Right lobe of liver (tissue), 6 donors: ENCODE results near the gene TTF1. TPM values are rescaled to one million over a fixed set of nuclear protein-coding genes. Genes with fewer than 3 reads are reported as not detected.

Source experiments
- ATAC-seq, 4 donors: fragments of 200-7000 bp; cut with Tn5 transposase; one replicate each; pipeline ENCODE4 v1.9.1; 2020; ENCODE audit warnings: mild to moderate bottlenecking in 4 of 4, moderate library complexity in 4 of 4
- DNase-seq, 3 donors: peaks; one replicate each; pipeline ENCODE4 v3.0.0-alpha.2; 2020
- H3K27ac ChIP-seq, 3 donors: fragments of 200-600 bp; one replicate each; pipeline ENCODE4 v1.8.0; 2022
- H3K27me3 ChIP-seq, 2 donors: fragments of 200-600 bp; one replicate each; pipeline ENCODE4 v1.8.0; 2022
- H3K36me3 ChIP-seq, 4 donors: fragments of 200-600 bp; sonication (generic) in 1 of 4; one replicate each; pipeline versions ENCODE4 v1.5.1 to v1.8.0; 2017 to 2022; ENCODE audit warnings: control low read depth in 1 of 4
- H3K4me1 ChIP-seq, 4 donors: fragments of 200-600 bp; sonication (generic) in 1 of 4; one replicate each; pipeline versions ENCODE4 v1.5.1 to v1.8.0; 2017 to 2022; ENCODE audit warnings: control low read depth in 1 of 4
- H3K4me3 ChIP-seq, 3 donors: fragments of 200-600 bp; one replicate each; pipeline ENCODE4 v1.8.0; 2022
- H3K9me3 ChIP-seq, 4 donors: fragments of 200-600 bp; sonication (generic) in 1 of 4; one replicate each; pipeline versions ENCODE4 v1.5.1 to v1.8.0; 2017 to 2022; ENCODE audit warnings: control low read depth in 1 of 4
- CTCF ChIP-seq, 4 donors: fragments of 200-600 bp in 3 of 4; fragments of 450-650 bp in 1 of 4; IDR thresholded peaks; one replicate each; pipeline versions ENCODE4 v1.5.1 to v1.8.0; 2016 to 2022; ENCODE audit warnings: antibody characterized with exemption in 4 of 4, mild to moderate bottlenecking in 2 of 4
- POLR2A ChIP-seq: fragments of 450-650 bp; IDR thresholded peaks from one replicate; pipeline ENCODE4 v1.6.1; 2017; ENCODE audit warnings: antibody characterized with exemption, mild to moderate bottlenecking
- WGBS: methylation state at CpG from one replicate; pipeline ENCODE4 v1.1.6; 2018; ENCODE audit warnings: low coverage, low lambda C conversion rate; ENCODE audit not compliant: insufficient coverage; ENCODE audit errors: missing lambda C conversion rate; 5-methylcytosine and 5-hydroxymethylcytosine counted together
- intact Hi-C, 2 donors: fragments of 100-400 bp; cut with DNase I; formaldehyde crosslinking; loops; one replicate each; pipeline versions ENCODE4 v1.11.2 to v1.14.1; 2022
- total RNA-seq, 6 experiments: library from RNA; depleted of rRNA in 2 of 6; stranded (reverse); fragments of >200 nt in 2 of 6; fragmentation: NEBNext Ultra II Directional in 3 of 6; extraction: Animal tissue kit (Norgen Biotek cat#: 25700) in 3 of 6; gene quantifications; one replicate each; pipeline versions ENCODE4 v1.1.0 to v1.2.4, GENCODE V29; 2016 to 2023
- donor health status: DM: no; HTN: yes; CAD: no.
- donor health status: DM: no; HTN: no; CAD: no.
- donor health status: DM: no; HTN: no; CAD: no.
- donor health status: DM: no; HTN: yes; CAD: no.
- donor health status: DM: no; HTN: yes; CAD: no.

The TTF1 gene
- total RNA-seq, 6 experiments from 2014 or later, result 2.2 to 6.0 (median 3.4) TPM

GRCh38 chr9:132408521-132408920, 1.9 kb upstream of the TTF1 start:
- Histone ChIP-seq H3K36me3 (peaks cover 0 to 3% (median 0%) of the 10 kb centered on the region in 4 donors), H3K9me3 (no peaks in the 10 kb centered on the region), H3K27ac (no peak overlapping the region), H3K4me1 (peaks cover 0 to 17% (median 8%) of the 10 kb centered on the region in 4 donors), H3K27me3 (peaks cover 4 to 19% of the 10 kb centered on the region in 2 donors), H3K4me3 (no peak overlapping the region)
- intact Hi-C loops, result no loop called here
- 41% methylated on average over 5 of the region's 8 CpGs for WGBS
- ATAC-seq, result no peak
- DNase-seq, result no peak
- TF ChIP-seq CTCF (IDR thresholded peaks at IDR 0.05), result no peak
- TF ChIP-seq POLR2A, result no peak

- intact Hi-C loops, result no loop called here
- Histone ChIP-seq H3K27me3 (peaks cover 0 to 11% of the 10 kb centered on the region in 2 donors), H3K36me3 (peaks cover 0 to 4% (median 2%) of the 10 kb centered on the region in 4 donors), H3K4me3 (peak overlapping the region in 2 of 3 donors; percentile 78 to 90), H3K9me3 (no peaks in the 10 kb centered on the region), H3K27ac (no peak overlapping the region), H3K4me1 (peaks cover 0 to 17% (median 8%) of the 10 kb centered on the region in 4 donors)
- no peak for ATAC-seq
- 69% methylated on average over 2 of the region's 2 CpGs for WGBS
- DNase-seq, result no peak
- TF ChIP-seq POLR2A, result no peak
- TF ChIP-seq CTCF (IDR thresholded peaks at IDR 0.05), result no peak
Measured at GRCh38 chr9:132407196-132407595, 556 bp upstream of the TTF1 start.

- WGBS, result 61% methylated on average over 9 of the region's 9 CpGs
- no peak for ATAC-seq
- intact Hi-C loops, result no loop called here
- no peak overlapping the region for H3K27ac ChIP-seq
- no peak for DNase-seq
- TF ChIP-seq CTCF (IDR thresholded peaks at IDR 0.05) (no peak), POLR2A (no peak)
- H3K4me3 ChIP-seq, result no peak overlapping the region
- H3K9me3 ChIP-seq, result no peaks in the 10 kb centered on the region
- no peaks in the 10 kb centered on the region for H3K27me3 ChIP-seq
- H3K36me3 ChIP-seq, result peaks cover 2 to 13% (median 6%) of the 10 kb centered on the region in 4 donors
- H3K4me1 ChIP-seq, result peaks cover 0 to 5% (median 0%) of the 10 kb centered on the region in 4 donors
Measured at GRCh38 chr9:132404228-132404881, 2.3 kb downstream of the TTF1 start.

- intact Hi-C loops, result no loop called here
- Histone ChIP-seq H3K36me3 (peaks cover 5 to 27% (median 15%) of the 10 kb centered on the region in 4 donors), H3K27ac (no peak overlapping the region), H3K4me1 (peaks cover 0 to 5% (median 0%) of the 10 kb centered on the region in 4 donors), H3K4me3 (no peak overlapping the region), H3K9me3 (no peaks in the 10 kb centered on the region), H3K27me3 (no peaks in the 10 kb centered on the region)
- TF ChIP-seq CTCF (IDR thresholded peaks at IDR 0.05) (no peak), POLR2A (no peak)
- ATAC-seq (no peak), DNase-seq (no peak)
- WGBS, result 96% methylated on average over 4 of the region's 4 CpGs
Measured at GRCh38 chr9:132401824-132402223, 4.8 kb downstream of the TTF1 start.
